Right forelimb (tissue), 1 donor: ENCODE results near the gene GOSR2.

ENCODE experiments used
- DNase-seq: peaks from one replicate; pipeline ENCODE4 v3.0.0-alpha.2; 2018

Gene GOSR2

GRCh38 chr17:46922804-46923635, at the start of gene GOSR2:
GOSR2 (plus strand) TSS chr17:46923160; CDS start chr17:46923193, 33 bp downstream.
- DNase-seq, result peak; percentile 96

GRCh38 chr17:46873941-46874645, 48.9 kb upstream of the GOSR2 start:
- no peak for DNase-seq

DNA sequence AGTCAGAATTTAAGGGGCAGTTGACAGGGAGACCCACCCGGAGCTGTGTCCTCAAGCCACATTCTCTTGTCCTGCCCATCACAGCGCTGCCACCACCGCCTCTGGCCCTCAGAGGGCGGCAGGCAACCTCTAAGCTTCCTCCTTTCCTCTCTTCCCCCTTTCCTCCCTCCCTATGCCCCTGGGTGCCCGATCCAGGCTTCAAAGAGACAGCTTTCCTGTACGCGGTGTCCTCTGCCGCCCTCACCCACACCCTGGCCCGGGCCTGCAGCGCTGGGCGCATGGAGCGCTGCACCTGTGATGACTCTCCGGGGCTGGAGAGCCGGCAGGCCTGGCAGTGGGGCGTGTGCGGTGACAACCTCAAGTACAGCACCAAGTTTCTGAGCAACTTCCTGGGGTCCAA, 48.1 kb upstream of the GOSR2 start:
- no peak for DNase-seq

- no peak for DNase-seq
Measured at GRCh38 chr17:46875849-46876352, 47.1 kb upstream of the GOSR2 start.

GRCh38 chr17:46876353-46876887, 46.5 kb upstream of the GOSR2 start:
- DNase-seq, result no peak

GRCh38 chr17:46876926-46877325, 46.0 kb upstream of the GOSR2 start:
- DNase-seq, result no peak

DNA sequence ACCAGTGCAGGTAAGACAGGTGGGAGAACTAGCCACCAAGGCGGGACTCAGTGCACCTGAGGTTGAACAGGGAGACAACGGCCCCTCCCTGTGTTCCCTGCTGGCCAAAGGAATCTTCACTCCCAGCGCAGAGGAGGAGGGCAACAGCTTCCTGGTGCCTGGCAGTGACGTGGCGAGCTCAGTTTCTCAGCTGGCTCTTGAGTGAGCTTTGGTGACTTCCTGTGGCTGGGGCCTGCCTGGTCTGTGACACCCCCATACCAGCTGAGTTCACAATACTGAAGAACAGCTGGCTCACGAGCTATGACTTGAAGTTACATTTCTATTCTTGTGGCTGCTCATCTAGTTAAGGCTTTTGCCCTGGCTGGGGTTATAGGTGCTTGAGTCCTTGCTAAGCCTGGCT, 45.5 kb upstream of the GOSR2 start:
- no peak for DNase-seq

GRCh38 chr17:46878055-46878454, 44.9 kb upstream of the GOSR2 start:
- DNase-seq, result no peak

DNA sequence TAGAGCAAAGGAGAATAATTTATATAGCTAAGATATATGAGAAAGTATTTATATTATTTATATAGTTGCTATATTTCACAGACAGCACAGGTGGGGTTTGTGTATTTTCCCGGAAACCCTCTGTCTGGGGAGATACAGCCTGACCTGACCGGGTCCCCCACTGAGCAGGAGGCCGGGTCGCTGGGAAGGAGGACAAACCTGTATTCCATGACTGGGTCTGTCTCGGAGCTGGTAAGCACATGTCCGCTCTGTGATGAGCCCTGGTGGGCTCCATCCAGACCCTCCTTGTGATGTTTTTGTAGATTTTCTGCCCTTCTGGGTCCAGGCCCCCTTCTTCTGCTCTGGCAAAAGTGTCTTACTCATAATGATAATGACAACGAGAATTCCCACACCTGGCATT, 43.9 kb upstream of the GOSR2 start:
- DNase-seq, result no peak

- no peak for DNase-seq
Measured at GRCh38 chr17:46881015-46881414, 41.9 kb upstream of the GOSR2 start.

DNA sequence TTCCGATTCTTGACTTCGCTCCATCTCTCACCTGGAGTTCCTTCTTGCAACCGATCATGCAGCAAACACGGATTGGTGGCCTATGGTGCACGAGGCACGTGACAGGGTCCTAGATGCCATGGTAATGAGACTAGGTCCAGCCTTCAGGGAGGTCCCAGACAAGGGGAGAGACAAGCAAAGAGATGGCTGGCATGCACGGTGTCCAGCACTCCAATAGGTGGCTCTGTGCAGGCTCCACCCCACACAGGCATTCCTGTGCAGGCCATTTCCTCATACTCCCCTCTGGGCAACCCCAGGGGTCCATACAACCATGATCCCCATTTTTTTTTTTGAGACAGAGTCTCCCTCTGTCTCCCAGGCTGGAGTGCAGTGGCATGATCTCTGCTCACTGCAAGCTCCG, 40.3 kb upstream of the GOSR2 start:
- no peak for DNase-seq

DNA sequence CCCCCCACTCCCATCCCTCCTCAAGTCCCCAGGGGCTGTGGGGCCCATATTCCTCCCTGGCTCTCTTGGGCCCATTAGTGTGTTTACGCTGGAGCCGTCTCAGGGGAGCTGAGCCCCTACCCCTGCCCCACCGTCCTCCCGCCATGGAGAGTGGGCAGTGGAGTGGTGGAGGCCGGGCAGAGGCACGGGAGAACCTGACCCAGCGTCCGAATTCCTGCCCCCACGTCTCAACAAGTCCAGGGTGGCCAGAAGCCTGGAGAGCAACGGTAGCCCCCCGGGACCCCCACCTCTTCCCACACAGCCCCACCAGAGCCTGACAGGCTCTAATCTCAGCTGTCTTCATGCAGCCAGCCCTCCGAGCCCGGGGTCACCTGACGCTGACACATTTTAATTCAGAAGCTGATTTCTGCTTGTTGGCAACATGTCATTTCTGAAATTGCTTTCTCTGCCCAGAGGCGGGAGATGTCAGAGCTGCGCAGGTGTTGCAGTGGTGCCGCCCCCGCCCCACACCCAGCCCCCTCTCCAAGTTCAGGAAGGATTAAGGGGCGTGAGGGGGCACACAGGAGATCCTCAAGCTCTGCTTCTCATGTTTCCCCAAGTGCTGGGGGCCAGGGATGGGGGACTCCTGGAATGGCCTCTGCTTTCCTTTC, 39.0 kb upstream of the GOSR2 start:
- no peak for DNase-seq

DNA sequence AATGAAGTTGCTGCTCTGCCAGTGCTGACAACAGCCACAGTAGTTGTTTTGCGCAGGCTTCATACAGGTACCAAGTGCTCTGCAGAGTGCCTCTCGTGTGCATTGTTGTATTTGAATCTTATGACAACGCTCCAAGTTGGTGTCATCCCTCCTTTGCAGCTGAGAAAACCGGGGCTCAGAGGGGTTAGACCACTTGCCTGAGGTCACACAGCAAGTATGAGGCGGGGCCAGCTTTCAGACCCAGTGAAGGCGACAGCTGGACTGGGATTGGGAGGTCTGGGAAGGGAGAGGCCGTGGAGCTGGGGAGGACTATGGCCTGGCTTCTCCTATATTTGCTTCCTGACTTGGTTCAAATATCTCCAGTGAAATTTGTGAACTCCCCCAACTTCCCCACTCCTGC, 38.4 kb upstream of the GOSR2 start:
- DNase-seq, result no peak

- no peak for DNase-seq
Measured at GRCh38 chr17:46885415-46886309, 37.3 kb upstream of the GOSR2 start.

GRCh38 chr17:46886310-46886663, 36.7 kb upstream of the GOSR2 start:
- no peak for DNase-seq

GRCh38 chr17:46887717-46888116, 35.2 kb upstream of the GOSR2 start:
- no peak for DNase-seq

- no peak for DNase-seq
Measured at GRCh38 chr17:46888727-46889126, 34.2 kb upstream of the GOSR2 start.

- no peak for DNase-seq
Measured at GRCh38 chr17:46889519-46889918, 33.4 kb upstream of the GOSR2 start.

DNA sequence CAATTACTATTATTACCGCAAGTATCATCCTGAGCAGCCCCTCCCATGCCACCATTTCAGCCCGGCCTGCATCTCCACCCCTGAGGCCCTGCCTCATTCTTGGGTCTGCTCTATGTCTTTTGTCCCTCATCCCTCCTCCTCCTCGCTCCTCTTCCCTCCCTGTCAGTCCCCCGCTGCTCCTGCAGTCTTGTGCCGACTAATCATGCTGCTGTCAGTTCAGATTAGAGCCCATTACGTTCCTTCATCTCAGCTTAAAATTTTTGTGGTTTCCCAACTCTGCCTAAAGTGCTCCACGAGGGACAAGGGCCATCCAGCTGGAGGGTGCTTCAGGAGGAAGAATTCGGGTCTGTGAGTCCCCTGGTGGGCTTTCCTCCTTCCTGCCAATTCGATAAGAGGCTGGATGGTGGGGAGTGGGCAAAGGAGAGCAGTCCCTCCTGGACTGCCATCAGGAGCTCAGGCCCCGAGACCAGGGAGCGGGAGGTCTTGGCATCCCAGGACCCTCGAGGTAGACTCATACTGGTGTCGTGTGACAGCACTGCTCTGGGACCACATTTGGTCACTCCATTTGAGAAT, 32.9 kb upstream of the GOSR2 start:
- no peak for DNase-seq

GRCh38 chr17:46890638-46891037, 32.3 kb upstream of the GOSR2 start:
- no peak for DNase-seq

- no peak for DNase-seq
Measured at GRCh38 chr17:46892192-46892703, 30.7 kb upstream of the GOSR2 start.

- DNase-seq, result no peak
Measured at GRCh38 chr17:46894024-46894423, 28.9 kb upstream of the GOSR2 start.
